GM10248 (cell line): ENCODE results near the gene C6.

Experiments used
- CTCF ChIA-PET: fragments of 300-600 bp; sonication (Branson Sonifier 250); formaldehyde crosslinking; extraction: SDS; loops from one replicate; lab custom pipeline; 2021; ENCODE audit warnings: antibody characterized with exemption; lab: Yijun Ruan, JAX
- POLR2A ChIA-PET: fragments of 350-650 bp; sonication (Branson Sonifier 250); formaldehyde crosslinking; extraction: SDS; loops from one replicate; lab custom pipeline; 2020; ENCODE audit warnings: antibody characterized with exemption; lab: Yijun Ruan, JAX
- DNase-seq: peaks from one replicate; pipeline ENCODE4 v3.0.0; 2012; ENCODE audit errors: extremely low spot score
- TF ChIP-seq, protein P1 (sequence below): IDR thresholded peaks from 2 replicates; pipeline ENCODE4 v1.5.1; 2012; ENCODE audit warnings: mild to moderate bottlenecking, low read depth; ENCODE audit errors: extremely low read depth, missing control alignments, control extremely low read depth

C6 gene

GRCh38 chr5:41203033-41203432 lies 10.3 kb downstream of the C6 start:
- CTCF ChIA-PET = no interaction called here
- POLR2A ChIA-PET = no interaction called here
- TF ChIP-seq, protein P1, sequence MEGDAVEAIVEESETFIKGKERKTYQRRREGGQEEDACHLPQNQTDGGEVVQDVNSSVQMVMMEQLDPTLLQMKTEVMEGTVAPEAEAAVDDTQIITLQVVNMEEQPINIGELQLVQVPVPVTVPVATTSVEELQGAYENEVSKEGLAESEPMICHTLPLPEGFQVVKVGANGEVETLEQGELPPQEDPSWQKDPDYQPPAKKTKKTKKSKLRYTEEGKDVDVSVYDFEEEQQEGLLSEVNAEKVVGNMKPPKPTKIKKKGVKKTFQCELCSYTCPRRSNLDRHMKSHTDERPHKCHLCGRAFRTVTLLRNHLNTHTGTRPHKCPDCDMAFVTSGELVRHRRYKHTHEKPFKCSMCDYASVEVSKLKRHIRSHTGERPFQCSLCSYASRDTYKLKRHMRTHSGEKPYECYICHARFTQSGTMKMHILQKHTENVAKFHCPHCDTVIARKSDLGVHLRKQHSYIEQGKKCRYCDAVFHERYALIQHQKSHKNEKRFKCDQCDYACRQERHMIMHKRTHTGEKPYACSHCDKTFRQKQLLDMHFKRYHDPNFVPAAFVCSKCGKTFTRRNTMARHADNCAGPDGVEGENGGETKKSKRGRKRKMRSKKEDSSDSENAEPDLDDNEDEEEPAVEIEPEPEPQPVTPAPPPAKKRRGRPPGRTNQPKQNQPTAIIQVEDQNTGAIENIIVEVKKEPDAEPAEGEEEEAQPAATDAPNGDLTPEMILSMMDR = no peak
- DNase-seq = no peak

- no peak for DNase-seq
- ChIA-PET CTCF (no interaction called here), POLR2A (no interaction called here)
- TF ChIP-seq, protein P1 = no peak
Observed at GRCh38 chr5:41201082-41201772, 12.1 kb downstream of the C6 start.

DNA sequence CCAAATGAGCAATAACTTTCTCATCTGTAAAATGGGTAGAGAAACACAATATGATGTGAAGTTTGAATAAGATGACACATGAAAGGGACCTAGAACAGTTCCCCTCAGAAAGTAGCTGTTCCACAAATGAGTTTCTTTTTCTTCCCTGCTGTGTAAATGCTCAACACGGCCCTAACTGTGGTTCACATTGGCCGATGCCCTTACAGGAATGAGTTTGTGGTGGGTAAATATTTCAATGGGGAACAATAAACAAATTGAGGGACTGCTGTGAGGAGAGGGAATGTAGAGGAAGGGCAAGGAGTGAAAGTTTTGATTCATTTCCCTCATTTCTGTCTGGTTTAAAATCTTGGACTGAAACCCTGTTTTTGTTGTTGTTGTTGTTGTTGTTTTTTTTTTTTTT lies 12.8 kb downstream of the C6 start:
- no peak for DNase-seq
- ChIA-PET POLR2A (no interaction called here), CTCF (no interaction called here)
- TF ChIP-seq, protein P1 = no peak

DNA sequence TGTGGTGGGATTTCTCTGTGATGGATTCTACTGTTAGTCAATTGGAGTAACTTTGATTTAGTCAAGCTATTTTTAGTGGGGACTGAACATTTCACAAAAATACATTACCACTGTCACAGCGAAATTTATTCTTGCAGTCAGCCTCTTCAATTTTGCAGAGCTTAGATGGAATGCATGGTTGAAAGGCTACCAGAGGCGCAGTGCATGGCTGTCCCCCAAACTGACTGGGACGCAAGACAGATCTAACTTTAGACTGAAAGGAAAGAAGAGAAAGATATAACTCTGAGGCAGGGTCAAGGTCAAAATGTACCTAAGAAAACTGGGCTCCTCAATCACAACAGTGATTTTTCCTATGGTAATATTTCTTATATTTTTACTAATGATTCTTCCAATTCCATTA lies 13.7 kb downstream of the C6 start:
- no peak for DNase-seq
- ChIA-PET CTCF (interaction anchor here (1.5 kb wide), 1 partner anchor 15 kb away, joined by 3 read pairs; no protein-coding TSS in a partner anchor), POLR2A (no interaction called here)
- TF ChIP-seq, protein P1 = no peak

GRCh38 chr5:41196197-41196596 lies 17.1 kb downstream of the C6 start:
- DNase-seq = no peak
- CTCF ChIA-PET = no interaction called here
- POLR2A ChIA-PET = no interaction called here
- TF ChIP-seq, protein P1 = no peak

DNA sequence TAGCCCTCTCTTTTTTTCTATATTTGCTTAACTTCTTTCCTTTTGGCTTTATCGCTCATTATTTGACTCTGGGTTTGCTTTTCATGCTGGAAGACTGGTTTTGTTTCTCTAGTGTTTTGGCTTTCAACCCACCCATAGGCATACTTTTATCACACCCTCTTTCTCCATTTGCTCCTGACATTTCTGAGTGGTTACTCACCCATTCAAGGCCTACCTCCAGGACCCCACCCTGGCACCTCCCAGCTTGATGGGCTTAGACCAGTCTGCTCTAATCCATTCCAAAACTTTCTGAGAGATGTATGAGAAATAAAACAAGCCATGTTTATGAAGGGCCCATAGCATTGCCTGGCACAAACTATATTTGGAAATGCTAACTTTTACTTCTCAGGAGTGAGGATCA lies 18.1 kb downstream of the C6 start:
- no peak for DNase-seq
- POLR2A ChIA-PET = no interaction called here
- TF ChIP-seq, protein P1 = no peak
- CTCF ChIA-PET = interaction anchor here (0.8 kb wide), 1 partner anchor 9 kb away, joined by 3 read pairs; no protein-coding TSS in a partner anchor
